Activated CD4-positive, alpha-beta T cell treated with anti-CD3 and anti-CD28 coated beads, Interleukin-2, amount 10 ng/mL, durations not matched to agents 24 days and 14 days (primary cell): ENCODE measurements around the gene RBMXL3. TPM values are rescaled to one million over a fixed set of nuclear protein-coding genes. Genes with fewer than 3 reads are reported as not detected.
"Not testable (repeated sequence)": the region's sequence is repeated elsewhere in the genome, so short reads cannot be mapped to it uniquely, and the experiment has no call there.

ENCODE experiments used
- DNase-seq: peaks from one replicate; pipeline ENCODE4 v3.0.0; 2022
- H3K27ac Mint-ChIP-seq: one replicate; pipeline ENCODE4 v1.8.0; 2022; ENCODE audit warnings: mild to moderate bottlenecking, mixed read lengths
- H3K27me3 Mint-ChIP-seq: one replicate; pipeline ENCODE4 v1.8.0; 2022; ENCODE audit warnings: mixed read lengths
- H3K36me3 Mint-ChIP-seq: one replicate; pipeline ENCODE4 v1.8.0; 2022; ENCODE audit warnings: low read depth, mild to moderate bottlenecking, mixed read lengths
- H3K4me1 Mint-ChIP-seq: one replicate; pipeline ENCODE4 v1.8.0; 2021; ENCODE audit warnings: mixed read lengths
- H3K4me3 Mint-ChIP-seq: one replicate; pipeline ENCODE4 v1.8.0; 2022; ENCODE audit warnings: mild to moderate bottlenecking, moderate library complexity, mixed read lengths
- H3K9me3 Mint-ChIP-seq: one replicate; pipeline ENCODE4 v1.8.0; 2021; ENCODE audit warnings: mixed read lengths
- intact Hi-C: fragments of 100-400 bp; cut with micrococcal nuclease; formaldehyde crosslinking; loops from one replicate; pipeline ENCODE4 v1.15.1; 2023
- total RNA-seq: library from RNA; stranded (reverse); gene quantifications from 2 replicates; pipeline ENCODE4 v1.2.3, GENCODE V29; 2022

Gene RBMXL3
- total RNA-seq, 1 donor from 2014 or later, result not detected

GRCh38 chrX:115209547-115209946 is 20.3 kb downstream of the RBMXL3 start:
- H3K27ac Mint-ChIP-seq, H3K9me3 Mint-ChIP-seq, DNase-seq, H3K4me1 Mint-ChIP-seq, intact Hi-C loops, H3K27me3 Mint-ChIP-seq, H3K4me3 Mint-ChIP-seq, H3K36me3 Mint-ChIP-seq: not testable (repeated sequence)

GRCh38 chrX:115214151-115214550 is 24.9 kb downstream of the RBMXL3 start:
- Mint-ChIP-seq H3K36me3 (no peaks in the 10 kb centered on the region), H3K4me1 (no peaks in the 10 kb centered on the region), H3K9me3 (no peaks in the 10 kb centered on the region), H3K27me3 (no peaks in the 10 kb centered on the region), H3K27ac (no peak overlapping the region), H3K4me3 (no peak overlapping the region)
- DNase-seq, result no peak
- intact Hi-C loops, result no loop called here

DNA sequence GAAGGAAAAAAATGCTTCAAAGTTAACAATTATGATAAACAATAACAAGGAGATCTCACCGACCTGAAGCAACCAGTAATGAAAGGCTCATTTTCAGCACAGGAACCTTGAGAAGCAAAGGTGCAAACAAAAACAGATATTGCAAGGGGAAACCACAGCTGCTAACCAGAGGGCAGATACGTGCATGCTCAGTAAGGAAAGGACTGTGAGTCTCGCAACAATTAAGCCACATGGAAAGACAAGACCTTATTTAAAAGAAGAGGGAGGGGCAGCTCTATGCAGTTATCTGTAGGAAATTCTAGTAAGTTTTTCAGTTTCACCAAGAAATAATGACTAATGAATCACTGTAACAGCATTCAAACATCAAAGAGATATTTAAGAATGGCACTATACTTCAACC is 25.4 kb downstream of the RBMXL3 start:
- Mint-ChIP-seq H3K27ac (no peak overlapping the region), H3K36me3 (no peaks in the 10 kb centered on the region), H3K27me3 (no peaks in the 10 kb centered on the region), H3K4me1 (no peaks in the 10 kb centered on the region), H3K4me3 (no peak overlapping the region), H3K9me3 (no peaks in the 10 kb centered on the region)
- intact Hi-C loops, result no loop called here
- DNase-seq, result no peak

- H3K36me3 Mint-ChIP-seq, intact Hi-C loops, H3K4me1 Mint-ChIP-seq, H3K9me3 Mint-ChIP-seq, DNase-seq, H3K27me3 Mint-ChIP-seq, H3K4me3 Mint-ChIP-seq, H3K27ac Mint-ChIP-seq: not testable (repeated sequence)
These were observed 28.1 kb downstream of the RBMXL3 start for GRCh38 chrX:115217346-115217745.

DNA sequence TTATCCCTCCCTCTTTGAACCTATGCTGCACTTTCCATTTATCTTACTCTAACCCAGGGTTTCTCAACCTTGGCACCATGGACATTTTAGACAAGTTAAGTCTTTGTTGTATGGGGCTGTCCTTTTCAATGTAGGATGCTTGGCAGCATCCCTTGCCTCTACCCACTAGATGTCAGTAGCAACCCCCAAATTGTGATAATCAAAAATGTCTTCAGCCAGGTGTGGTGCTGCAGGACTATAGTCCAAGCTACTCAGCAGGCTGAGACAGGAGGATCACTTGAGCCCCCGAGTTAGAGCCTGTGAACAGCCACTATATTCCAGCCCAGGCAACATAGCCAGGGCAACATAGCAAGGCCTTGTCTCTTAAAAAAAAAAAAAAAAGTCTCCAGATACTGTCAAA is 37.7 kb downstream of the RBMXL3 start:
- Mint-ChIP-seq H3K36me3 (no peaks in the 10 kb centered on the region), H3K4me3 (no peak overlapping the region), H3K4me1 (no peaks in the 10 kb centered on the region), H3K27me3 (peaks cover 3% of the 10 kb centered on the region), H3K9me3 (no peaks in the 10 kb centered on the region), H3K27ac (no peak overlapping the region)
- intact Hi-C loops, result no loop called here
- no peak for DNase-seq

DNA sequence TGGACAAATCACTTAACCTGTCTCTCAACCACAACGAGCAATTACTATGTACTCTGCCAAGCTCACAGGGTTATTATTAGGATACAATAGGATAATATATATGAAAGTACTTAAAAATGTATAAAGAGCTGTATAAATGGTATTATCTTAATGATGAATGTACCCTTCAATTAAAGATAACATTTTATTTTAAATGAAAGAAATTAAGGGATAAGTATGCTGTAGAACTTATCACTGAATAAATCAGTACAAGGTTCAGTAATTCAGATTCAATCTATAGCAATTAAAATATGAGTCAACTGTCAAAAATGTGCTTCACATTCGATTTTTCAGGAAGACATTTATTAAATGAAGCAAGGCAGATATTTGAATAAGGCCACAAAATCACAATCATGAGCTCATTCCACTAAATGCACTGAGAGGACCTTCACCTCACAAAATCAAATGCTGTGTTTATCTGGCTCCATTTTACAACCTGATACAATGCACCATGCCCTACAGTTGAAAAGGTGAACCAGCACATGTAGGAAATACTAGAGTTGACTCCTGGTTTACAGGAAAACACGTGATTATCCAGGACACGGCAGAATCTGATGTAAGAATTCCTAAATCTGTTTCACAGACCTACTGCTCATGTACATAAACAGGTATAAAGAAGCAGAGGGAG is 40.3 kb downstream of the RBMXL3 start:
- DNase-seq, result no peak
- Mint-ChIP-seq H3K4me1 (no peaks in the 10 kb centered on the region), H3K27ac (no peak overlapping the region), H3K4me3 (no peak overlapping the region), H3K9me3 (no peaks in the 10 kb centered on the region), H3K36me3 (no peaks in the 10 kb centered on the region), H3K27me3 (peaks cover 16% of the 10 kb centered on the region)
- intact Hi-C loops, result no loop called here

- intact Hi-C loops, result no loop called here
- H3K27ac Mint-ChIP-seq, result no peak overlapping the region
- H3K4me3 Mint-ChIP-seq, result no peak overlapping the region
- no peaks in the 10 kb centered on the region for H3K36me3 Mint-ChIP-seq
- DNase-seq, result no peak
- no peaks in the 10 kb centered on the region for H3K9me3 Mint-ChIP-seq
- peaks cover 24% of the 10 kb centered on the region for H3K27me3 Mint-ChIP-seq
- H3K4me1 Mint-ChIP-seq, result no peaks in the 10 kb centered on the region
These were observed 43.8 kb downstream of the RBMXL3 start for GRCh38 chrX:115232933-115233496.

DNA sequence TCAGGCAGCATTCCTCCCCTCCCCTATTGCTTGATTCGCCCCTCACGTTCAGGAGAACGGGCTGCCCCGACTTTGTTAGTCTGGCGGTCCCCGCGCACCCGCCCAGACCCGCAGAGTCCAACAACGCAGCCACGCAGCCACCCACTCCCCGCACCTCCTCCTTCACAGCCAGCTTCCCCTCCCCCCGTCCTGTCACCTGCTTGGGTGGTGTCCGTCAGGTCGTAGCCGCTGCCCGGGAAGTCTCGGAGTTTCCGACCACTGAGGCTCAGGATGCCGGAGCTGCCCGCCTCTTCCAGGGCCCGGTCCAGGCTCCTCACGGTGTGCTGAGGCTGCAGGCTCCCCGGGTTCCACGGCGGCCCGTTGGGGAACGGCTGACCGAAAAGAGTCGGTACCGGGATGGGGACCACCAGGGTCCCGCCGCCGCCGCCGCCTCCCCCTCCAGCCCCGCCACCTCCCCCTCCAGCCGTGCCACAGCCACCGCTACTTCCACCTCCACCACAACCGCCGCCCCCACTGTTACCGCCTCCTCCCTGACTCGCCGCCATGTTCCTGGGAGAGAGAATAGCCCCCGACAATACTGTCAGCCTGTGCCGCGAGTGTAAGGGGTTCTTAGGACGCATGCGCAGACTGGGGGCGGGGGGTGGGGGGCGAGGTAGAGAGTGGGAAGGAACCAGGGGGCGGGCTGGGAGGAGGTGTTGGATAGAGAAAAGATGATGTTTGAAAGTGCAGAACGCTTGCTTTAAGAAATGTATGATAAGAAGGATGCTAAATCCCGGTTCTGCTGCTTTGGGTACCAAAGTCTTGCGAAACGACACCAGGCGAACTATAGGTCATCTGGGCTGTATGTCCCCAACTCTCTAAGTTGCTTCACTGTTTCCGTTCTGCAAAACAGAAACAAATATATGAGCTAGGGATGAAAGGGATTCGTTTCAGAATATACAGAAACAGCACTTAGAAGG is 44.6 kb downstream of the RBMXL3 start, which contains the start of gene LRCH2:
Gene LRCH2, minus strand, starts transcription at position 600 of the 959 bp plus-strand sequence. Its CDS starts 55 bp downstream, at position 545.
- Mint-ChIP-seq H3K4me1 (no peaks in the 10 kb centered on the region), H3K27ac (no peak within 1 kb of the TSS), H3K4me3 (no peak within 1 kb of the TSS), H3K36me3 (no peaks in the 10 kb centered on the region), H3K9me3 (no peaks in the 10 kb centered on the region), H3K27me3 (peaks cover 24% of the 10 kb centered on the region)
- no peak for DNase-seq
- intact Hi-C loops, result no loop called here

DNA sequence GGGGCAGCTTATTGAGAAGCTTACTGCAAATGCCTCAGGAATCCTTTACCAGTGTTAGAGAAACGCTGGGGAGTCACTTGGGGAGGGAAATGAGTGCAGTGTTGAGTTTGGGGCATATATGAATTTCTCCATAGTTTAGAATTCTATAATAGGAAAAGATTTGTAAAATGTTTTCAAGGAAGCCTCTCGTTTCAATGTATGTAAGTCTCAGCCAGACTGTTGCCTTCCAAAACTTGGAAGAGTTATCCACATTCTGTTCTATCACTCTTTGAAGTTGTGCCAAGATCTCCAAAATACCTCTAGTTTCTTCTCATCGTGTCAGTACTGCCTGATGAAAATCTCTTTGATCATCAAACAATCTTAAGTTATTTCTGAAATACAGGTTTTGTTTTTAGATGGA is 45.3 kb downstream of the RBMXL3 start:
- Mint-ChIP-seq H3K4me3 (no peak overlapping the region), H3K4me1 (no peaks in the 10 kb centered on the region), H3K27ac (no peak overlapping the region), H3K36me3 (no peaks in the 10 kb centered on the region), H3K9me3 (no peaks in the 10 kb centered on the region), H3K27me3 (peaks cover 24% of the 10 kb centered on the region)
- no peak for DNase-seq
- intact Hi-C loops, result no loop called here

- no peak for DNase-seq
- intact Hi-C loops, result no loop called here
- Mint-ChIP-seq H3K36me3 (no peaks in the 10 kb centered on the region), H3K4me1 (no peaks in the 10 kb centered on the region), H3K27me3 (peaks cover 24% of the 10 kb centered on the region), H3K9me3 (no peaks in the 10 kb centered on the region), H3K27ac (no peak overlapping the region), H3K4me3 (no peak overlapping the region)
These were observed 47.4 kb downstream of the RBMXL3 start for GRCh38 chrX:115236560-115236959.

DNA sequence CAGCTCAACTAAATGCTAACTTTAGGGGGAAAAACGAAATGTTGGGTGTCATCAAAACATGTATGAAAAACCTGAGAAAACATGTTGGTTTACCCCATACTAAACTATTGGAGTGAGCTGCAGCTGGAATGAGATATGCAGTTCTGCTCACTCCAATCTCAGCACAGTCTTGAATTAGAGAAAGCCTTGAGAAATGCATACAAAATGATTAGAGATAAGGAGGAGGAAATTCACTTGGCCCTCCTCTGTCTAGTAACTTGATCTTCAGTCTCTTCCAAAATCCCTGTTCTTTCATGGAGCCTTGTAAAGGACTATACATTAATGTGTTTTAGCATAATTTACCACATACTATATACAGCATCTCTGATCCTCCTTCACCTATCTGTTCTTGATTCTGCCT is 47.8 kb downstream of the RBMXL3 start:
- intact Hi-C loops, result no loop called here
- Mint-ChIP-seq H3K9me3 (no peaks in the 10 kb centered on the region), H3K36me3 (no peaks in the 10 kb centered on the region), H3K4me1 (no peaks in the 10 kb centered on the region), H3K4me3 (no peak overlapping the region), H3K27ac (no peak overlapping the region), H3K27me3 (peaks cover 19% of the 10 kb centered on the region)
- DNase-seq, result no peak

Other genes with a start within 250 kb of the RBMXL3 start
- not detected in 2 replicates for gene IL13RA2, start 171.8 kb upstream of the RBMXL3 start, total RNA-seq
- gene LRCH2, start 44.7 kb downstream of the RBMXL3 start, total RNA-seq, result not detected in 2 replicates
- gene LUZP4, start 100.3 kb downstream of the RBMXL3 start, total RNA-seq, result not detected in 2 replicates